ENCODE data around the gene NOTCH3. TPM values are rescaled to one million over a fixed set of nuclear protein-coding genes. Genes with fewer than 3 reads are reported as not detected.

The NOTCH3 gene
- total RNA-seq, 1 experiment from 2014 or later: 21.5 TPM

DNA sequence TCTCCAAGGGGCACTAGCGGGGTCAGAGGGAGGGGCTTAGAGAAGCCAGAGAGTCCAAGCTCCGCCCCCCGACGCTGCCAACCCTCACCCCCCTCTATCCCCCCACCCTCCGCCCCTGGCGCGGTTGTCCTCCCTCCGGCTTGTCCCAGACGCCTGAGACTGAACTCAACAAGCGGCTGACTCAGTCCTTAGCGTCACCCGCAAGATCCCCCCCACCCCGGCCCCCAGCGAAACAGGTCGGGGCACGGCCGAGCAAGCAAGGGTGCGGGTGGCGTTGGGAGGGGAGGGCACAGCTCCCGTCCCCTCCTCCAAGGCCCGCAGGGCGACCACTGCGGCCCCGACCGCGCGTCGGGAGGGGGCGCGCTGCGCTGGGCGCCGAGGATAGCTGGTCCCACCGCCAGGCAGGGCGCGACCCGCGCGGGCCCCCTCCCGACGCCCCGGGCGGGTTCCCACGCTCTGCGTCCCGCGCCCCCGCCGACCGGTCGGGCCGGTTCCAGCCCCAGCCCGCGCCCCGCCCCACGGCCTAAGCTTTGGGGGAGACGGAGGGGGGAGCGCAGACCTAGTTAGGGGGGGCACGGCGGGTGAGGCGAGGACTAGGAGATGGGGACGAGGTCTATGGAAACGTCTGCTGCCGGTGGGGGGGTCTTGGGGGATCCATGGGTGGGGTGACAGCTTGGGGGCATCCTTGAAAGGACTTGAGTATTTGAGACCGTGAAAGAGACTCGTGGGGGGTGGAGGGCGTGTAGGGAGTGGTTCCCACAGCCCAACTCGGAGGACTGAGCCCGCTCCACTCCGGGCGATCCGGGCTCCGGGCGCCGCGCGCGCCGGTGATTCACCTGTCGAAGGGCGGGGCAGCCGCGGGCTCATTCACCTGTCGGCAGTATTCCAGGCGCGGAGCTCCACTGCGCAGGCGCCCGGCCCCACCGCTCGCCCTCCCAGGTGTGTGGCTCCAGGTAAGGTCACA is 5.1 kb downstream of the NOTCH3 start:
- Histone ChIP-seq H3K79me2 (ENCODE audit: low read length) (peaks cover 18% of the 10 kb centered on the region), H3K4me1 (ENCODE audit: insufficient read depth, low read length) (peaks cover 25% of the 10 kb centered on the region), H3K36me3 (ENCODE audit: low read depth, low read length) (no peaks in the 10 kb centered on the region), H3K27me3 (ENCODE audit: low read length) (no peaks in the 10 kb centered on the region), H3K9me3 (ENCODE audit: low read length) (no peaks in the 10 kb centered on the region), H3K9ac (ENCODE audit: low read length) (peak overlapping the region; percentile 83), H3K4me3 (ENCODE audit: low read length) (peak overlapping the region; percentile 57), H3F3A (ENCODE audit: low read length, unreplicated experiment) (no peaks in the 10 kb centered on the region), H3K4me2 (ENCODE audit: low read length) (peak overlapping the region; percentile 75), H3K9me2 (replicated peaks; ENCODE audit: low read length) (no peaks in the 10 kb centered on the region), H3K27ac (ENCODE audit: low read length) (peak overlapping the region; percentile 89), H4K20me1 (ENCODE audit: low read length) (no peaks in the 10 kb centered on the region), H2AFZ (ENCODE audit: low read length) (0 out of 2 replicates have a peak overlapping the region, but pooled peaks have one; percentile 48)
- TF ChIP-seq, protein P1, sequence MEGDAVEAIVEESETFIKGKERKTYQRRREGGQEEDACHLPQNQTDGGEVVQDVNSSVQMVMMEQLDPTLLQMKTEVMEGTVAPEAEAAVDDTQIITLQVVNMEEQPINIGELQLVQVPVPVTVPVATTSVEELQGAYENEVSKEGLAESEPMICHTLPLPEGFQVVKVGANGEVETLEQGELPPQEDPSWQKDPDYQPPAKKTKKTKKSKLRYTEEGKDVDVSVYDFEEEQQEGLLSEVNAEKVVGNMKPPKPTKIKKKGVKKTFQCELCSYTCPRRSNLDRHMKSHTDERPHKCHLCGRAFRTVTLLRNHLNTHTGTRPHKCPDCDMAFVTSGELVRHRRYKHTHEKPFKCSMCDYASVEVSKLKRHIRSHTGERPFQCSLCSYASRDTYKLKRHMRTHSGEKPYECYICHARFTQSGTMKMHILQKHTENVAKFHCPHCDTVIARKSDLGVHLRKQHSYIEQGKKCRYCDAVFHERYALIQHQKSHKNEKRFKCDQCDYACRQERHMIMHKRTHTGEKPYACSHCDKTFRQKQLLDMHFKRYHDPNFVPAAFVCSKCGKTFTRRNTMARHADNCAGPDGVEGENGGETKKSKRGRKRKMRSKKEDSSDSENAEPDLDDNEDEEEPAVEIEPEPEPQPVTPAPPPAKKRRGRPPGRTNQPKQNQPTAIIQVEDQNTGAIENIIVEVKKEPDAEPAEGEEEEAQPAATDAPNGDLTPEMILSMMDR (conservative IDR thresholded peaks at IDR 0.05; ENCODE audit: low read depth, low read length): 0 out of 2 replicates have a peak, but pooled peaks have one; percentile 14
- no peak for TF ChIP-seq EZH2phosphoT487 (IDR thresholded peaks at IDR 0.05; ENCODE audit: borderline replicate concordance, low read length)
- ChIA-PET POLR2A (ENCODE audit: unreplicated experiment) (interaction anchor here (0.7 kb wide), 1 partner anchor 271 kb away, joined by 10 read pairs; no protein-coding TSS in a partner anchor), CTCF (interaction anchor here (0.6 to 0.7 kb wide), 3 partner anchors 9 to 609 kb away, joined by 3 to 6 read pairs (median 4); no protein-coding TSS in a partner anchor)
- ATAC-seq: peak; percentile 53
- no TSS peak for BruUV-seq (replicated peaks)
- intact Hi-C loops (cut with micrococcal nuclease): no loop called here
- DNase-seq: peak; percentile 96

DNA sequence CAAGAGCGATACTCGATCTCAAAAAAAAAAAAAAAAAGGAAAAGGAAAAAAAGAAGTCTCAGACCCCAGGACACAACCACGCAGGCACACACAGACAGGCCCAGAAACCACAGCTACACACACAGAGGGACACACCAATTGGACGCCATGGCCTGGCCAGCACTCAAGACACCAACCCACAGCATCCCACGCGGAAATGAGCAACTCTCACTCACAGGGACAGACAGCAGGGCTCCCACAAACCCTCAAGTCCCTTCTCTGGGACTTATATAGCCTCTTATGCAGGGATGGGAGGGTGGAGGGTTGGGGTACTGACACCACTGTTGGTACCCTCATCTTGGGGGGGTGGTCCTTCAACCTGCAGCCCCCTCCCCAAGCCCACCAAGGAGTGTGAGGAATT is 5.9 kb downstream of the NOTCH3 start:
- H3K27me3 ChIP-seq (ENCODE audit: low read length): no peaks in the 10 kb centered on the region
- peaks cover 25% of the 10 kb centered on the region for H3K4me1 ChIP-seq (ENCODE audit: insufficient read depth, low read length)
- ChIA-PET CTCF (no interaction called here), POLR2A (ENCODE audit: unreplicated experiment) (no interaction called here)
- no peaks in the 10 kb centered on the region for H3K36me3 ChIP-seq (ENCODE audit: low read depth, low read length)
- no peak for DNase-seq
- no peaks in the 10 kb centered on the region for H3F3A ChIP-seq (ENCODE audit: low read length, unreplicated experiment)
- intact Hi-C loops (cut with micrococcal nuclease): no loop called here
- H3K9ac ChIP-seq (ENCODE audit: low read length): peak overlapping the region; percentile 83
- H2AFZ ChIP-seq (ENCODE audit: low read length): no peak overlapping the region
- TF ChIP-seq EZH2phosphoT487 (IDR thresholded peaks at IDR 0.05; ENCODE audit: borderline replicate concordance, low read length) (no peak), EZH2 (IDR thresholded peaks at IDR 0.05; ENCODE audit: low read length, unreplicated experiment) (no peak)
- TF ChIP-seq, protein P1 (conservative IDR thresholded peaks at IDR 0.05; ENCODE audit: low read depth, low read length): no peak
- H3K4me2 ChIP-seq (ENCODE audit: low read length): peak overlapping the region; percentile 75
- no peaks in the 10 kb centered on the region for H4K20me1 ChIP-seq (ENCODE audit: low read length)
- no peaks in the 10 kb centered on the region for H3K9me2 ChIP-seq (replicated peaks; ENCODE audit: low read length)
- H3K9me3 ChIP-seq (ENCODE audit: low read length): no peaks in the 10 kb centered on the region
- BruUV-seq (replicated peaks): no TSS peak
- peak overlapping the region; percentile 89 for H3K27ac ChIP-seq (ENCODE audit: low read length)
- ATAC-seq: no peak
- H3K79me2 ChIP-seq (ENCODE audit: low read length): peaks cover 14% of the 10 kb centered on the region; the same call in 1 of the 2 replicates
- peak overlapping the region; percentile 57 for H3K4me3 ChIP-seq (ENCODE audit: low read length)

DNA sequence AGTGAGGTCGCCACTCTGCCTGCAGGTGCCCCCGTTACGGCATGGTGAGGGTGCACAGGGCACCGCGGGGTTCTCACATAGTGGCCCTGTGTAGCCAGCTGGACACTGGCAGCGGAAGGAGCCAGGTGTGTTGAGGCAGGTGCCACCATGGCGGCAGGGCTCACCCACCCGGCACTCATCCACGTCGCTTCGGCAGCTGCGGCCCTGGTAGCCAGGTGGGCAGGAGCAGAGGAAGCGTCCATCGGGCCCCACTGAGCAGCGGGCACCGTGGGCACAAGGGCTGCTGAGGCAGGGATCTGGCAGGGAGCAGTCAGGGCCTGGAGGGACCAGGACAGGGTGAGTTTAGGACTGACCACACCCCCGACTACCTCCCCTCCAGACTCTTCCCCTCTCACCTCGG is 8.8 kb downstream of the NOTCH3 start:
- no peaks in the 10 kb centered on the region for H3K36me3 ChIP-seq (ENCODE audit: low read depth, low read length)
- H3K27ac ChIP-seq (ENCODE audit: low read length): no peak overlapping the region
- no peak for ATAC-seq
- no peak overlapping the region for H3K4me3 ChIP-seq (ENCODE audit: low read length)
- intact Hi-C loops (cut with micrococcal nuclease): no loop called here
- TF ChIP-seq EZH2 (IDR thresholded peaks at IDR 0.05; ENCODE audit: low read length, unreplicated experiment): no peak
- no peak for TF ChIP-seq EZH2phosphoT487 (IDR thresholded peaks at IDR 0.05; ENCODE audit: borderline replicate concordance, low read length)
- TF ChIP-seq, protein P1 (conservative IDR thresholded peaks at IDR 0.05; ENCODE audit: low read depth, low read length): no peak
- POLR2A ChIA-PET (ENCODE audit: unreplicated experiment): no interaction called here
- H3K9ac ChIP-seq (ENCODE audit: low read length): no peak overlapping the region
- no TSS peak for BruUV-seq (replicated peaks)
- H3K4me1 ChIP-seq (ENCODE audit: insufficient read depth, low read length): peaks cover 13% of the 10 kb centered on the region
- no peaks in the 10 kb centered on the region for H3F3A ChIP-seq (ENCODE audit: low read length, unreplicated experiment)
- H3K9me2 ChIP-seq (replicated peaks; ENCODE audit: low read length): no peaks in the 10 kb centered on the region
- DNase-seq: no peak
- H3K4me2 ChIP-seq (ENCODE audit: low read length): no peak overlapping the region
- no peaks in the 10 kb centered on the region for H3K27me3 ChIP-seq (ENCODE audit: low read length)
- no peaks in the 10 kb centered on the region for H3K9me3 ChIP-seq (ENCODE audit: low read length)
- H3K79me2 ChIP-seq (ENCODE audit: low read length): peaks cover 6% of the 10 kb centered on the region; the same call in 1 of the 2 replicates
- H2AFZ ChIP-seq (ENCODE audit: low read length): no peak overlapping the region
- CTCF ChIA-PET: no interaction called here
- no peaks in the 10 kb centered on the region for H4K20me1 ChIP-seq (ENCODE audit: low read length)

Data from PC-3 (cell line).